GM21723 (cell line): Measurements from ENCODE around the gene NCAM1.

Experiments
- ATAC-seq: cut with Tn5 transposase; IDR thresholded peaks from one replicate; pipeline ENCODE4 v1.9.1; 2021; ENCODE audit warnings: mild to moderate bottlenecking, moderate library complexity; ENCODE audit not compliant: unreplicated experiment

Gene NCAM1

DNA sequence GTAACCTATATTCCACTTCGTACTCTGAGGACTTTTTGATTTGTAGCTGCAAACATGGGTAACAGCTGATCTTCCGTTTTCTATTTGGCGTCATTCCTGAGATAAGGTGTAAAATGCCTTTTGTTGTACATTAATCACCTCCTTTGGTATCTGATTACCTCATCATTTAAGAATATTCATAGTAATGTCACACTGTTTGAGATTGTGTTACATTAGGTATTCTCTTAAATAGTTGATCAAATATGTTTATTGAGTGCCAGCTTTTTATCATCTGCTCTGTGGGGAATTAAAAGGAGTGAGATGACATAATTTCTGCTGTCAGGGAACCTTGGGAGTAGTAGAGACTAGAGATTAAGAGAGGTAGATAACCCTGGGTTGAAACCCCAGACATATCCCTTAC is 5.9 kb downstream of the NCAM1 start:
- no peak for ATAC-seq

DNA sequence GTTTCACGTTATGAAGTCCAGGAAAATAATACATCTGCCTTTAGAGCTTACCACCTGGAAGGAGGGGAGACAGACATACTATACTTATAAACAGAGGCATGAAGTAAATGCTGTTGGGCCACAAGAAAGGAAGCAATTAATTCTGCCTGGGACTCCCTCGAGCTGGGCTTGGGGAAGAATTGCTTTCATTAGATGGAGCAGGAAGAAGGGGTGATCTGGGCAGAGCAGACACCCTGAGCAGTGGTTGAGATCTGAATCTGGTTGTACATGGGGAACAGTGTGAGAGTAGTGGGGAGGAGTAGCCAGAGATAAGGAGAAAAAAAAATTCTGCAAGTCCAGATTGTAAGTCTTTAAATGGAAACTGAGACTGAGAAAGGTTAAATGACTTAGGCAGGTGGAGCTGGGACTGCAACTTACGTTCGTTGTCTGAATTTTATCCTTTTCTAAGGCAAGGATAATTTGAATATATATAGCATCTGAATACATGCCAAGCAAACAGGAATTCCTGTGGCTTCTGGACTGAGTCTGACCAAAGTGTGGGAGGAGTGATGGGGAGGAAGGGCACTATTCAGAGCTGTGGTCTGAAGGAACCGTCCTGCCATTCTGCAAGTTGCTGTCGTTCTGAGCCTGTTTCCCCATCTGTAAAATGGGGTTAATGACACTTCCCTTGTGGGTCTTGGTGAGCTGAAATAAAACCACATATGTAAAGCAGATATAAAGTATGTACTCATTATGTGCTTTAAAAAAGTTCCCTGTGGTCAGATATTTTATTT is 7.9 kb downstream of the NCAM1 start:
- no peak for ATAC-seq

DNA sequence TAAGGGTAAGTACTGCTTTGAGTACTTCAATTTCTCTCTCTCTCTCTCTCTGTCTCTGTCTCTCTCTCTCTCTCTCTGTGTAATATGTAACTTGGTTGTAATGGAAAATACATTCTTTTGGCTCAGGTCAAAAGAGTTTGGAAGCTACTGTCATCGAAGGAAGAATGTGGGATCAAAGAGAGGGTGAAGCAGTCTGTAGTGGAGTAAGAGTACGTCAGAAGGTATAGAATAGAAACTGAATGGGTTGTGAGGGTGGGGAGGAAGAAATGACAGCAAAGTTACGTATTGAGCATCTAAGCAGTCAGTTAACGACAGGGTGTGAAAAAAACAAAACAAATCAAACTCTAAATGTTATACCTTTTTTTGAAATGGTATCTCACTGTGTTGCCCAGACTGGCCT is 10.0 kb downstream of the NCAM1 start:
- no peak for ATAC-seq

DNA sequence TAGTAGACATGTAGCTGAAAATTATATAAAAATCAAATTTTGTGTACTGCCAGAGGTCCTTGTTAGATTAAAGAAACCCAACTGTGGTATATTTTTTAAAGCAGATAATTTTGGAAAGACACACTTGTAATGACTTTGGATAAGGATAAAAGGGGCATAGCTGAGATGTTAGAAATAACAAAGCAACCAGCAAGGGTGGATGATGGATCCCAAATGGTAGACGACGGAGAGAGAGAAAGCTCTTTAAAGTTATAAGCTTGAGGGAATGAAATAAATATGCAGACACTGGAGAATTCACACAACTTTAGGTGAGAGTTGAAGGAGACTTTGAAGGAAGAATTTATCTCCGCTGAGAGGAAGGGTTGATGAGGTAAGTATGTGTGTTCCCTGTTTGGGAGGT is 10.6 kb downstream of the NCAM1 start:
- ATAC-seq = no peak

DNA sequence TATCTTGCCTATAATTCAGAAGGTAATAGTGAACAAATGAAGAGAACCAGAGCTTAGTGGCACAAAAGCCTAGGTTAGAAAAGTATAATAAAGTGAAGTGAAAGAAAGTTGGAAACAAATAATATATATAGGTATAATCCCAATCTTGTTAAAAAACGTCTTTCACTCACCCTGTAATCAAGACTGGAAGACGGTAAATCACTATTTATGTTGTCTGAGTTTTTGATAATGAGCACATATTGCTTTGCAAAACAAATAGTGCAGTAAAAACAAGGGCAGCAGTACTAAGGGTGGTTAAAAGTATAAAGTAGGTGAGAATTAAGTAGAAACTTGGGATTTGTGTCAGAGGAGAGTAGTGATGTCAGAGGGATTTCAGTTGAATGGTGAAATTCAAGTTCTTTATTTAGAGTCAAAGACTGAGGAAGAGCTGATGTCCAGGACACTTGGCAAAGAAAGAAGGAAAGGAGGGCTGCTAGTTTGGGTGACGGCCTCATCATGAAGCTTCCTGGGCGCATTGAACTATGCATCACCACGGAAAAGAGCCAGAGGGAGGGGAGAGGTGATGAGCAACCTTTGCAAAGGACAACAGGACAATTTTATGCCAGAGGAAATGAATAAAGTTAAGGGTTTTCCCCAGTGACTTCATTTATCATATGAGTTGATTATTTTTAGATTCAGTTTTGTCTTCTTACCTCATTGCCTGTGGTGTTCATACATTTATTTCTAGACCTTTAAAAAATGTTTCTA is 11.4 kb downstream of the NCAM1 start:
- no peak for ATAC-seq

DNA sequence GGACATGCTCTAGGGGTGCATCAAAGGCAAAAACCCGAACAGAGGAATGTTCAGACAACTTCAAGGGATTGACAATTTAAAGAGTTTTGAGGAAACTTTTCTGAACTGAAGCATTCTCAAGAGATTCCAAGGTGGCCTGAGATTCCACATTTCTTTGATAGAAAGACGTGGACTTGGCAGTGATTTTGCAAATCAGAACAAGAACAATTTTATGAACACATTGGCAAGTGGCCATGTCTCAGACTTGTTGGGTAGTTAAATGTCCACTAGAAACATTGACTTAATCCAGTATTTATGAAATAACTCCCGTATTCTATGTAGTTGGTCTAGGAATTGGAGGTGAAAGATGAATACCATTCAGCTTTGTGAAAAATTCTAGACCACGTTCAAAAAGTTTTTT is 13.8 kb downstream of the NCAM1 start:
- ATAC-seq = no peak

DNA sequence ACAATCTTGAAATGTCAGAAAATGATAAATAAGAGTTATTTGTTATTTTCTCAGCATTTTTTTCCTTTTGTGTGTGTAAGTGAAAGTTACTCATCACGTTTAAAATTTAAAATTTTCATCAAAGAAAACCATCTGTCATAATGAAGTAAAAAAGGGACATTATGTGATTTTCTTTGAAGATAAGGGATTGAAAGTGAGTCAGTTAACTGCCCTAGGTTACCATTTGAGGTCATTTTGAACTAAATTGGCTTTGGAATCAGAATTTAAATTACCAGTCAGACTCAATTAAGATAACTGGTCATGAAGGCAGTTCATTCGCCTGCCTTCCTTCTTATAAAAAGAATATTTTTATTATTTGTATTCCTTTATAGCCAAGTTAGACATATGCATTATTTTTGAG is 14.3 kb downstream of the NCAM1 start:
- ATAC-seq = no peak

DNA sequence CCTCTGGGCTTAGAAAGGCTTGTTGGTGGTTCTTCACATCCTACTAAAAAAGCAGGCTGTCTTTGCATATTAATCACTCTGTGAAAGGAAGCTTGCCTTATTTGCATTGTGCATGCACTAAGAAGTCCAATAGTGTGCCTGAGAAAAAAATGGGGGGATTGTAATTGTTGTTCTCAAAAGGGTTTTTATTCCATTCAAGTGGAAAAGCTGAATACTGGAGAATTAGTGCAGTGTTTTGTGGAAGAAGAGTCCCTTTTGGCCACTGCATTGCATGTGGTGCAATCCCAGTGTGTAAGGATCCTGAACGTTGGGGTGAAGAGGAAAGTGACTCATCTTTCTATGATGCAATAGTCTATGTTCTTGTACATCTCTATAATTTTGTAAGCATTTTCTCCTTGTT is 16.5 kb downstream of the NCAM1 start:
- ATAC-seq = no peak

DNA sequence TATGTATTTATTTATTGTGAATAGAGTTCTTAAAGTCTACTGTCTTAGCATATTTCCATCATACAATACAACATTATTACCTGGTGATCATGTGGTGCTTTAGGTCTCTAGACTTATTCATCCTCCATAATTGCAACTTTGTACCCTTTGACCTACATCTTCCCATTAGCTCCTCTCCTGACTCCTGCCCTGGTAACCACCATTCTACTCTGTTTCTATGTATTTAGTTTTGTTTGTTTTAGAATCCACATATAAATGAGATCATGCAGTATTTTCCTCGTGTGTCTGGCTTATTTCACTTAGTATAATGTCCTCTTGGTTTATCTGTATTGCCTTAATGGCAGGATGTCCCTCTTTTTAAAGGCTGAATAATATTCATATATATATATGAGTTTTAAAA is 22.7 kb downstream of the NCAM1 start:
- no peak for ATAC-seq

DNA sequence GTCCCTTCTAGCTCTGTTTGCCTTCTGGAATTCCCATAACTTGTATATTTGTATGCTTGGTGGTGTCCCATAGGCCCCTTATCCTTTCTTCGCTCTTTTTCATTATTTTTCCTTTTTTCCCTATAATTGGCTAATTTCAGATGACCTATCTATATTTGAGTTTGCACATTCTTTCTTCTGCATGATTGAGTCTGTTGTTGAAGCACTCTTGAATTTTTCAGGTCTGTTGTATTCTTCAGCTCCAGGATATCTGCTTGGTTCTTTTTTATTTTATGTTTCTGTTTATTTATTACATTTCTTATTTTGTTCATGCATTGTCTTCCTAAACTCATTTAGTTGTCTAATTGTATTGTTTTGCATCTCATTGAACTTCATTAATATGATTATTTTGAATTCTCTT is 28.0 kb downstream of the NCAM1 start:
- no peak for ATAC-seq

DNA sequence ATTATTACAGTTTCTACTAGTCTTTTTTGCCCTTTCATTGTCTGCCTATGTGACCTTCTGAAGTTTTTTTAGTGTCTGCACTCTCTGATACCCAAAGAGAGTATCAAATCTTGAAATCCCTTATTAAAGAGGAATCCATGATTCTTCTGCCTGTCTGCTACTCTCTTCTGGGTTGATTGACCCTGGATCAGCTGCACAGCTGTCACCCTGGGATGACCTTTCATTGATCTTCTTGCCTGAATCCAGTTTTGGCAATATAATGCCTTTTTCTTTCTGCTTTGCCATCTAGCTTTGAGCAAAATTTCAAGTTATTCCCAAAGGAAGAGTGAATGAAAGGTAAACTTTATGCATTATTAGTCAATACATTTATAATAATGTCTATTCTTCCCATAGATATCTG is 32.6 kb downstream of the NCAM1 start:
- no peak for ATAC-seq

DNA sequence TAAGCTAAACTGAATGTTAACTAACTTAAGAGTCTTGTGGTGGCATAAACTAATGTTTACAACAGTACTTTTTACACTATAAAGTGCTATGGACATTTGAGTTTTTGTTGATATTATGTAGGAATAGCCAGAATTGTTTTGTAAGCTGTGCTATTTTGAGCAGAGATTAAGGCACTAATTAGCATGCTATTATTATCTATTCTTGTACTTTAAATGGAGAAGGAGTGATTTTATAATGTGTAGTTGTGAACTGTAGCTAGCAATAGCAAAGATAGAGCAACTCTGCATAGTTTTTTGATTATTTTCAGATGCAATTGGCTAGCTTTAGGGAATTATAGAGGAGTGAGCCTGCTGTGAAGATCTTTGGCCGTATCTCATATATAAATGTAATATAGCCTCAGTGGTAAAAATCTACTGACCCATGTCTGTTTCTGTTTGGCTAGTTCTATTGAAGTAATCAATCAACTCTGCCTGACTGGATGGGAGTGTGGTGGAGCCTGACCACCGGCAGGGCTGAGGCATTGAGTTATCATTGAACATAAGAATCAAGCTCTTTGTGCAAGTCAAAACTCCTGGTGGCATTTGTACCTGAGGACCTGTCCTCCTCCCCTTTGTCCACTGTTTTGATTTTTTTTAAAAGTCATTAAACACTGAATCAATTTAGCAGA is 34.3 kb downstream of the NCAM1 start:
- no peak for ATAC-seq

DNA sequence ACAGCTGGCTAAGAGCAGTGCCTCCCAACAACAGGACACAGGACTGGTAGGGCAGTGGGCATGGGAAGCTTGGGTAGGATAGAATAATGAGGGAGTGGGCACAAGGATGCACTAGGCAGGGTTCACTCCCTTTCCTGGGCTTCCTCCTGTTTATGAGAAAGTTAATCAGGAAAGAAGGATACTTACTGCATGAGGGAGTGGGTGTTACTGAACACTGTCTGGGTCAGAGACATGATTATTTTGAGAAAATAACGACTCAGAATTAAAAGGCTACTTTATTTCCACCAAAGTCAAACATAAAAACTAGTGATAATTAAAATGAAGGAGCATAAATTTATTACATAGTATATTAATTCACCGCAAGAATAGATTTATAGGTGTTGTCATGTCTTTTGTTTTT is 35.8 kb downstream of the NCAM1 start:
- no peak for ATAC-seq

DNA sequence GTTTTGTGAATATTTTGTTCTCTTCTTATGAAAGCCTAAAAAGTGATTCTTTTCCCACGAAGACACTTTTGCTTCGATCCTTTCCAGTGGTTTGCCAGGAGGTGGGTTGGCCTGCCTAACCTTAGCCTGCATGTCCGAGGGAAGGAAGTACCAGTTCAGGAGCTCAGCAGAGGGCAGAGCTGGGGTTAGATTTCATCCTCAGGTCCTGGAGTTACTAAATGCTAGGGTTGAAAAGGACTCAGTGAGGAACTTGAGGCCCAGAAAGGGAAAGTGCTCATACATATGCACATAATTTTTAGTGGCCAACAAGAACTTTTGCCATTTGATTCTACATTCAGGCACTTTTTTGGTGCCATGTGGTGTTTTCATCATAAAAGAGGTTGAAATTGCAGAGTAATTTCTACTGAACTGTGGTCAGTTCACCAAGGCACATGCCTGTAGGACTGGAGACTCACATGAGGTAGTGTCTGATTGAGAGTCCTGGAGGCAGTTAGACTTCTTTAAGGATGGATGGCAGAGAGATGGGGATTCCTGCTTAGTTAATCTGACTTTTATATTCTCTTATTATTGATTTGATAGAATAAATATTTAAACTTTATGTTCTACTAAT is 36.7 kb downstream of the NCAM1 start:
- ATAC-seq = no peak

DNA sequence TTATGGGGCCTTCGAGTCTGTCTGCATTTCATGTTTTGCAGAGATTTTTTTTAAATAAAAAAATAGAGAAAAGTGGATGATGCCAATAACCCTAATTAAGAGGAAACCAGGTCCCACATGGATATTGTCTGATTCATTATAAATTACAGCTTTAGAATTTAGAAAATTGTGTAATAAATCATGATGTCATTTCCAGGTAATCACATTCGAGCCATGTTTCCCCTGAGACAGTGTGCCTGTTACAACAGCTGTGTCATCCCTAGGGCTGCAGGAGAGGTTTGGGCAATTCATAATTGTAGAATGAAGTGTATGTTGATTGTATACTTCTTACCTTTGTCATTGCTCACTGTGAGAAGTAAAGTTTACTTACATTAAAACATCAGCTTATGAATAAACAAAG is 38.3 kb downstream of the NCAM1 start:
- ATAC-seq = no peak

DNA sequence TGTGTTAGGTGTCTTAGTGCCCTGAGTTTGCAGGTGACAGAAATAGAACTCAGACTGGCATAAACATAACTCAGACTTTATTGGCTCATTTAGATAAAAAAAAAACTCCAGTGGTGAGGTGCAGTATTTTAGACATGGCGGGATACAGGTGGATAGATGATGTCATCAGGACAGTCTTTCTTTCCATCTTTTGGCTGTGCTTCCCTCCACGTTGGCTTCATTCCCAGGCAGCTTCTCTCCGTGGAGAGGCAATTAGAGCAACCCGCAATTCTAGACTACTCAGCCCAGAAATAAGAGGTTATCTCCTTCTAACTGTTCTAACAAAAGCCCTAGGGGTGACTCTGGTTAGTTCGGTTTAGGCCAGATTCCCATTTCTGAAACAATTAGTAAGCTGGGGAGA is 40.5 kb downstream of the NCAM1 start:
- ATAC-seq = no peak

DNA sequence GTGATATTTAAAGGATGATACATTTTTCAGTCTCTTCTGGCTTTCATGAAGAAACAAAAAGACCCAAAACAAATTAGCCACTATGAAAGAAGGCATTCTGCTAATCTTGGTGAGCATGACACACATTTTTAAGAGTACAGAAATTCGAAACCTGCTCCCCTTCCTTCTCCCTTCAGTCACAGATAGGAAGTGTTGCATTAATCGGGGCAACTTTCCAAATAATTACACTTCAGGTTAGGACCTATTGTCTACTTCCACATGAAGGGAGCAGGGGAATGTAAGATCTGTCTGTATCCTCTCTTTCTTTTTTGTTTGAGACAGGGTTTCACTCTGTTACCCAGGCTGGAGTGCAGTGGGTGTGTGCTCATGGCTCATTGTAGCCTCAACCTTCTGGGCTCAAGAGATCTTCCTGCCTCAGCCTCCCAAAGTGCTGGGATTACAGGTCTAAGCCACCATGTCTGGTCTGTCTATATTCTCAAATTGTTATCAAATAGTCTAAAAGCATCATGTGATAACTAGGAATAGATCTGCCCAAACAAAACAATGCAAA is 45.8 kb downstream of the NCAM1 start:
- ATAC-seq = no peak

DNA sequence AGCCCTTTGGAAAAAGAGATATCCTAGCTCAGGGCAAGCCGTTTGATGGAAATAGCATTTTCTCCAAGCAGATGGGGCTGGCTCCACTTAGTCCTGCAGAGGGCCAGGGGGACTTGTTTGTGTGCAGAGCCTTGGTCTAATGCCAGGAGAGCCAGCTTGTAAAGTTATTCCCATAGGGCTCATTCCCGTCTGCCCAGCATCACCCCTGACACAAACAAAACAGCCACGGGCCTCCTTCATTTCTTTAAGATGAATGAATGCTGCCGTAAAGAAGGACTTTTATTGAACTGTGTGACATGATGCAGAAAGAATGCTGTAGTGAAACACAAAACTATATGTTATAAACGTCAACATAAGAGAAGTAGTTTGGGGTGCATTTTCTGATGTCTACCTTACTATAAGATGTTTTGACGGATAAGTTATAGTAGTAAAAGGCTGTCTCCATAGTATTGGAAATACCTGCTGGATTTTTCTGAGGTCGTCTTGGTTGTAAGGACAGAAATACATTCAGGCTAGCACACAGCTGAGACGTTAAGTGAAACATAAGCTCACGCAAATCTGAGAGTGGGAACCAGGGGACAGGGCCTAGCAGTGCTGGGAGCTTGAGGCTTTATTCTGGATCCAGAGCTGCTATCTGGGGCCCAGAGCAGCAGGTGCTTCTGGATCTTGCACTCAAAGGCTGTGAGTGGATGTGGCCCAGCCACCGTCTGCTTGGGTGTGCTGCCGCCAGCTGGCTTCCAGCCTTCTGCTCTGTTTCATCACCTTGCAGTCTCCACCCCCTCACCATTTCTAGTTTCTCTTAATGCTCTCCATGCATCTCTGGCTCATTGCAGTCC is 53.3 kb downstream of the NCAM1 start:
- ATAC-seq = no peak

DNA sequence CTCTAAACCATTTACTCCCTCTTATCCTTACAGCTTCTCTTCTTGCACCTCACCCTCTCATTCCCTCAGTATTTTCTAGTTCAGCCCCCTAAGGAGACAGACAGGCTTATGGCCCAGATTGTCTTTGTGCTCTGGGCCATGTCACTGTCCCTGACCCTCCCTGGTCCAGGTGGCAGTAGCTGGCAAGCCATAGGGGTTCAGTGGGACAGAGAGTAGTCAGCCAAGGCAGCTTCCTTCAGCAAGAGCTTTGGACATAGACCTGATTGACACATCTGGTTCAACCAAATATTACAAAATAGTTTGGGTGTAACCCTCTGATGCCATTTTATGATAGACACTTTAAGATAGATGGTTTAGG is 53.9 kb downstream of the NCAM1 start:
- no peak for ATAC-seq

DNA sequence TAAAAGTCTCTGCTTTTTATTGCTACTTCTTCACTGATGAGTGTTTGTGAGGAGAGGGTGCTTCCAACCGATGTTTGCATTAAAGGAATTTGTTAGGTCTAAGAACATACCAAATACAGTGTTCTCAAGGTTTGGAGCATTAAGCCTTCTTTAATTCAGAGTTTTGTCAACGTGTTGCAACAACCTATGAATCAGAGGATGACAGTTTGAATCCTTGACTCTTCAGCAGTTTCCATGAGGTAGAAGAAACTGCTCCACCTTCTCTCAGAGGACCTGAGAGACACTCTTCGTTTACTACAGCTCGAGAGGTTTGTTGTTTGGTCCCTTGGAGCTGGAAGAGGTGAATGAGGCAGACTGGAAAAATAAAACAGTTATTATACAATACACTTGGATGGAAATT is 55.7 kb downstream of the NCAM1 start:
- no peak for ATAC-seq

DNA sequence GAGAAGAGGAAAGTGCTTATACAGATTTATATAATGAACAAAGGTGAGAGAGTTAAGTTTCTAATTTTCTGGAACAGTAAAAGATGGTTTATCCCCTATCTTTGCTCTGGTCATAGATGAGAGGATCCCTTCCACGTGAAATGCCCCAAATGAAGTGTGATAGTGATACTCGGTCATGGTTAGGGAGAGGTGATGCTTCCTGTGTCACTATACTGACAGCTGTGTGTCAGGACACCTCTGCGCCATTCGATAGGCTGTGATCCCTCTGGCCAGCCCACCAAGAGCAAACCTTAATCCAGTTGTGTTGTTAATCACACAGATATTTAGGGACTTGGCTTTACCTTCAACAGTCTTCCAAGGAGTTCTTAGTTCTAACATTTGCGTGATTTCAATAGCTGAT is 57.7 kb downstream of the NCAM1 start:
- ATAC-seq = no peak
